Measurements from ENCODE around the gene ARHGAP6.

ARHGAP6 gene

DNA sequence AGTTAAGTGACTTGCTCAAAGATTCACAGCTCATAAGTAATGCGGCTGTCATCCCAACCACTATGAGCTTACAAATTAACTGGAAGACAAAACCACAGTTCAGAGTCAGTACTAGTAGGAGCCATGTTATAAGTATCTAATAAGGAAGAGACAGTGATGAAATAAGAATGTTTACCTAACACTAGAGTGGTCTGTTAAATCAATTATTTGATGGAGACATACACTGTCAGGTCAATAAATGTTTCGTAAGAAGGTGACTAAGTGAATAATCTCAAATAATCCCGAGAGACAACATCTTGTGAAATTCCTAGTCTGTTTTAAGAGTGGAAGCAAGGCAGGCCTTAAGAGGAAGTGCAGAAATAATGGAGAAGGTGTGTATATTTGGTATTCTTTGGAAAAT, 398.3 kb downstream of the ARHGAP6 start:
- H3K4me3 ChIP-seq (ENCODE audit: low read depth in 1 of 2, low read length in 2 of 2): no peak overlapping the region
- H3K27me3 ChIP-seq (ENCODE audit: control insufficient read depth in 1 of 2, insufficient read depth in 2 of 2, low read length in 2 of 2): no peaks in the 10 kb centered on the region
- no peaks in the 10 kb centered on the region for H3K36me3 ChIP-seq (ENCODE audit: insufficient read depth, low read length)
- H3K27ac ChIP-seq (ENCODE audit: low read depth, low read length): no peak overlapping the region
- H3K9ac ChIP-seq (ENCODE audit: low read length): no peak overlapping the region
- no peaks in the 10 kb centered on the region for H3K4me1 ChIP-seq (ENCODE audit: insufficient read depth, low read length)
- no peaks in the 10 kb centered on the region for H3K9me3 ChIP-seq (ENCODE audit: low read length)

GRCh38 chrX:11266573-11267003, 399.1 kb downstream of the ARHGAP6 start:
- Histone ChIP-seq H3K9me3 (ENCODE audit: low read length) (no peaks in the 10 kb centered on the region), H3K27me3 (ENCODE audit: control insufficient read depth in 1 of 2, insufficient read depth in 2 of 2, low read length in 2 of 2) (no peaks in the 10 kb centered on the region), H3K27ac (ENCODE audit: low read depth, low read length) (no peak overlapping the region), H3K4me3 (ENCODE audit: low read depth in 1 of 2, low read length in 2 of 2) (no peak overlapping the region), H3K9ac (ENCODE audit: low read length) (no peak overlapping the region), H3K36me3 (ENCODE audit: insufficient read depth, low read length) (no peaks in the 10 kb centered on the region), H3K4me1 (ENCODE audit: insufficient read depth, low read length) (no peaks in the 10 kb centered on the region)

DNA sequence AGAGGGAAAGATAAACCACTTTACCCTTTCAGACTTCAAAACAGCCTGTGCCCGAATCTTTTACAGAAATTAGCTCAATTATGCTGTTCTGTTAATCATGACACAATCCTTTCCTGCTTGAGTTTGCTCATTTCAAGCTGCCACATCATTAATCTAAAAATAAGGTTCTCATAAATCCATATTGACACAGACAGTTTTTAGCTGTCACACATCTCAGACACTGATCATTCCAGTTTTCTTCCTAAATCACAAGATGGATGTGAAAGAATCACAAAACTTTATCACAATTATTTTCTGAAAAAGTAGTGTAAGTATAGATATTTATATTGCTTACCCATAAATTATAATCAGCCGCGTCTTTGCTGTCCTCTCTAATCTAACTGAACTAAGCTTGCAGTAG, 400.4 kb downstream of the ARHGAP6 start:
- H3K9ac ChIP-seq (ENCODE audit: low read length): no peak overlapping the region
- H3K36me3 ChIP-seq (ENCODE audit: insufficient read depth, low read length): no peaks in the 10 kb centered on the region
- no peak overlapping the region for H3K27ac ChIP-seq (ENCODE audit: low read depth, low read length)
- no peaks in the 10 kb centered on the region for H3K9me3 ChIP-seq (ENCODE audit: low read length)
- H3K27me3 ChIP-seq (ENCODE audit: control insufficient read depth in 1 of 2, insufficient read depth in 2 of 2, low read length in 2 of 2): no peaks in the 10 kb centered on the region
- no peaks in the 10 kb centered on the region for H3K4me1 ChIP-seq (ENCODE audit: insufficient read depth, low read length)
- H3K4me3 ChIP-seq (ENCODE audit: low read depth in 1 of 2, low read length in 2 of 2): no peak overlapping the region

- Histone ChIP-seq H3K4me3 (ENCODE audit: low read depth in 1 of 2, low read length in 2 of 2) (no peak overlapping the region), H3K36me3 (ENCODE audit: insufficient read depth, low read length) (no peaks in the 10 kb centered on the region), H3K27ac (ENCODE audit: low read depth, low read length) (no peak overlapping the region), H3K4me1 (ENCODE audit: insufficient read depth, low read length) (no peaks in the 10 kb centered on the region), H3K27me3 (ENCODE audit: control insufficient read depth in 1 of 2, insufficient read depth in 2 of 2, low read length in 2 of 2) (no peaks in the 10 kb centered on the region), H3K9ac (ENCODE audit: low read length) (no peak overlapping the region), H3K9me3 (ENCODE audit: low read length) (no peaks in the 10 kb centered on the region)
These were observed 400.8 kb downstream of the ARHGAP6 start for GRCh38 chrX:11264925-11265324.

- Histone ChIP-seq H3K27me3 (ENCODE audit: control insufficient read depth in 1 of 2, insufficient read depth in 2 of 2, low read length in 2 of 2) (no peaks in the 10 kb centered on the region), H3K4me3 (ENCODE audit: low read depth in 1 of 2, low read length in 2 of 2) (no peak overlapping the region), H3K9me3 (ENCODE audit: low read length) (no peaks in the 10 kb centered on the region), H3K36me3 (ENCODE audit: insufficient read depth, low read length) (no peaks in the 10 kb centered on the region), H3K9ac (ENCODE audit: low read length) (no peak overlapping the region), H3K27ac (ENCODE audit: low read depth, low read length) (no peak overlapping the region), H3K4me1 (ENCODE audit: insufficient read depth, low read length) (no peaks in the 10 kb centered on the region)
These were observed 404.5 kb downstream of the ARHGAP6 start for GRCh38 chrX:11261260-11261659.

DNA sequence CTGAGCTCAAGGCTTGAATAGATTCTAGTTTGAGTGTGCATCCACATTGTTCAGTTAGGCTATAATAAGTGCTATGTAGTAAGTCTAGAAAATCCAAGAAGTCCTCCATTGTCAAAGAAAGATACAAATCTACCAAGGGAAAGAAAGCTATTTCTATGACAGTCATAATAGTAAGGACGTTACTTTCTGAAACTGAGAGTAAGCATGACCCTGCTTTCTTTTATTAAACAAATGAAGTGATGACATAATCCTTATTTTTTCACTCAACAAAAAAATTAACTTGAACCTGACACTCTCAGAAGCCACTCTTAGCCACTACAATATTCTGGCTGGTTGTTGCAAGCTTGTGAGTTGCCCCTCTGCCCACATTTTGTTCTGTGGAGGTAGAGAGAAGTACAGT, 406.3 kb downstream of the ARHGAP6 start:
- Histone ChIP-seq H3K9me3 (ENCODE audit: low read length) (no peaks in the 10 kb centered on the region), H3K27ac (ENCODE audit: low read depth, low read length) (no peak overlapping the region)

DNA sequence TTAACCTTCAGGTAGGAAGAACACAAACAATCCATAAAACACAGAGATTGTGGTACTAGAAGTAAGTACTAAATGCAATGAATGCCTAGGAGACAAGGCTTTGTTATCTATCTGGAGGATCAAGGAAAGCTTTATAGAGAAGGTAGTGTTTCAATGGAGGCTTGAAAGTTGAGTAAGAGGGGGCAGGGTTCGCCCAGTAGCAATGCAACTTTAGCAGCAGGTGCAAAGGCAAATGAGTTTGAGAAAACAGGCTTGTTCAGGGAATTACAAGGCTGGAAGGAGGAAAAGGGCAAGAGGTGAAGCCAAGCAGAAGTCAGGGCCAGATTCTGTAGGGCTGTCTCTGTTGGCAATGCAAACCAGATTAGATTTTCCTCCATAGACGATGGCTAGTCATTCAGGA, 408.0 kb downstream of the ARHGAP6 start:
- no peaks in the 10 kb centered on the region for H3K9me3 ChIP-seq (ENCODE audit: low read length)

More for the DNA sequence above, 406.3 kb downstream of the ARHGAP6 start:
- Histone ChIP-seq H3K4me3 (ENCODE audit: low read depth in 1 of 2, low read length in 2 of 2) (no peak overlapping the region), H3K4me1 (ENCODE audit: insufficient read depth, low read length) (no peaks in the 10 kb centered on the region), H3K36me3 (ENCODE audit: insufficient read depth, low read length) (no peaks in the 10 kb centered on the region), H3K9ac (ENCODE audit: low read length) (no peak overlapping the region), H3K27me3 (ENCODE audit: control insufficient read depth in 1 of 2, insufficient read depth in 2 of 2, low read length in 2 of 2) (no peaks in the 10 kb centered on the region)

GRCh38 chrX:11257290-11257689, 408.4 kb downstream of the ARHGAP6 start:
- H3K36me3 ChIP-seq (ENCODE audit: insufficient read depth, low read length): no peaks in the 10 kb centered on the region
- H3K9me3 ChIP-seq (ENCODE audit: low read length): no peaks in the 10 kb centered on the region
- no peak overlapping the region for H3K9ac ChIP-seq (ENCODE audit: low read length)
- no peak overlapping the region for H3K4me3 ChIP-seq (ENCODE audit: low read depth in 1 of 2, low read length in 2 of 2)
- no peaks in the 10 kb centered on the region for H3K27me3 ChIP-seq (ENCODE audit: control insufficient read depth in 1 of 2, insufficient read depth in 2 of 2, low read length in 2 of 2)
- no peaks in the 10 kb centered on the region for H3K4me1 ChIP-seq (ENCODE audit: insufficient read depth, low read length)
- H3K27ac ChIP-seq (ENCODE audit: low read depth, low read length): no peak overlapping the region

More for the DNA sequence above, 408.0 kb downstream of the ARHGAP6 start:
- H3K4me1 ChIP-seq (ENCODE audit: insufficient read depth, low read length): no peaks in the 10 kb centered on the region
- H3K36me3 ChIP-seq (ENCODE audit: insufficient read depth, low read length): no peaks in the 10 kb centered on the region
- H3K9ac ChIP-seq (ENCODE audit: low read length): no peak overlapping the region
- H3K4me3 ChIP-seq (ENCODE audit: low read depth in 1 of 2, low read length in 2 of 2): no peak overlapping the region
- no peaks in the 10 kb centered on the region for H3K27me3 ChIP-seq (ENCODE audit: control insufficient read depth in 1 of 2, insufficient read depth in 2 of 2, low read length in 2 of 2)
- H3K27ac ChIP-seq (ENCODE audit: low read depth, low read length): no peak overlapping the region

GRCh38 chrX:11254417-11255109, 411.2 kb downstream of the ARHGAP6 start:
- H3K36me3 ChIP-seq (ENCODE audit: insufficient read depth, low read length): no peaks in the 10 kb centered on the region
- H3K9ac ChIP-seq (ENCODE audit: low read length): no peak overlapping the region
- no peak overlapping the region for H3K4me3 ChIP-seq (ENCODE audit: low read depth in 1 of 2, low read length in 2 of 2)
- H3K27me3 ChIP-seq (ENCODE audit: control insufficient read depth in 1 of 2, insufficient read depth in 2 of 2, low read length in 2 of 2): no peaks in the 10 kb centered on the region
- H3K27ac ChIP-seq (ENCODE audit: low read depth, low read length): no peak overlapping the region
- no peaks in the 10 kb centered on the region for H3K9me3 ChIP-seq (ENCODE audit: low read length)
- H3K4me1 ChIP-seq (ENCODE audit: insufficient read depth, low read length): no peaks in the 10 kb centered on the region

DNA sequence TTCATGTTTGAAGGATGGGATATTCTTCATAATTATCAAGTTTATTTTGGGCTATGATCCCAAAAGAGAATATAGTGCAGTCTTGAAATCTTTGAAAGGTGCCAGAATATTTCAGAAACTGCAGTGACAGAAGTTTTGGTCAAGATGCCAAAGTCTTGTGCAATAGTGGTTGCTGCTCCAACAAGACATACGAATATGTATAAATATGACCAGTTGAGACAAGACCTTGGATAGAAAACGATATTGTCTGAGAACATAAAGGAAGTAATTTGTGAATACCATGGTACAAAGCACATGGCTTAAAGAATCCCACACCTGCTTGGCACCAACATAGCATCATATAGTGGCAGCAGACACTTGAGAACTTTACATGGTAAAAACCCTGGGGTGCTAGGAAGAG, 421.1 kb downstream of the ARHGAP6 start:
- Histone ChIP-seq H3K4me3 (ENCODE audit: low read depth in 1 of 2, low read length in 2 of 2) (no peak overlapping the region), H3K27ac (ENCODE audit: low read depth, low read length) (no peak overlapping the region)

GRCh38 chrX:11242704-11243103, 423.0 kb downstream of the ARHGAP6 start:
- Histone ChIP-seq H3K27me3 (ENCODE audit: control insufficient read depth in 1 of 2, insufficient read depth in 2 of 2, low read length in 2 of 2) (no peaks in the 10 kb centered on the region), H3K9ac (ENCODE audit: low read length) (no peak overlapping the region), H3K4me1 (ENCODE audit: insufficient read depth, low read length) (no peaks in the 10 kb centered on the region), H3K9me3 (ENCODE audit: low read length) (no peaks in the 10 kb centered on the region), H3K4me3 (ENCODE audit: low read depth in 1 of 2, low read length in 2 of 2) (no peak overlapping the region), H3K27ac (ENCODE audit: low read depth, low read length) (no peak overlapping the region), H3K36me3 (ENCODE audit: insufficient read depth, low read length) (no peaks in the 10 kb centered on the region)

More for the DNA sequence above, 421.1 kb downstream of the ARHGAP6 start:
- Histone ChIP-seq H3K27me3 (ENCODE audit: control insufficient read depth in 1 of 2, insufficient read depth in 2 of 2, low read length in 2 of 2) (no peaks in the 10 kb centered on the region), H3K36me3 (ENCODE audit: insufficient read depth, low read length) (no peaks in the 10 kb centered on the region), H3K4me1 (ENCODE audit: insufficient read depth, low read length) (no peaks in the 10 kb centered on the region), H3K9ac (ENCODE audit: low read length) (no peak overlapping the region), H3K9me3 (ENCODE audit: low read length) (no peaks in the 10 kb centered on the region)

GRCh38 chrX:11241720-11242119, 424.0 kb downstream of the ARHGAP6 start:
- no peak overlapping the region for H3K9ac ChIP-seq (ENCODE audit: low read length)
- no peak overlapping the region for H3K4me3 ChIP-seq (ENCODE audit: low read depth in 1 of 2, low read length in 2 of 2)
- no peak overlapping the region for H3K27ac ChIP-seq (ENCODE audit: low read depth, low read length)
- no peaks in the 10 kb centered on the region for H3K27me3 ChIP-seq (ENCODE audit: control insufficient read depth in 1 of 2, insufficient read depth in 2 of 2, low read length in 2 of 2)
- H3K9me3 ChIP-seq (ENCODE audit: low read length): no peaks in the 10 kb centered on the region
- H3K36me3 ChIP-seq (ENCODE audit: insufficient read depth, low read length): no peaks in the 10 kb centered on the region
- H3K4me1 ChIP-seq (ENCODE audit: insufficient read depth, low read length): no peaks in the 10 kb centered on the region
